C4-2B (cell line): ENCODE data around the gene CDC20.

ENCODE experiments used
- CTCF ChIP-seq: fragments of 450-650 bp; conservative IDR thresholded peaks from 2 replicates; pipeline ENCODE4 v1.5.1; 2017; ENCODE audit warnings: mild to moderate bottlenecking
- ZFX ChIP-seq: fragments of 450-650 bp; IDR thresholded peaks from 2 replicates; pipeline ENCODE4 v1.6.1; 2017

- TF ChIP-seq CTCF: no peak
- no peak for TF ChIP-seq ZFX
Measured at GRCh38 chr1:43366601-43367025, 7.8 kb downstream of the CDC20 start.
